Upper lobe of left lung (tissue), 6 donors: Measurements from ENCODE around the gene FLNC. TPM values are rescaled to one million over a fixed set of nuclear protein-coding genes. Genes with fewer than 3 reads are reported as not detected.

Experiments used
- ATAC-seq, 2 donors: fragments of 200-7000 bp; cut with Tn5 transposase; one replicate each; pipeline ENCODE4 v1.9.1; 2022; ENCODE audit warnings: mild to moderate bottlenecking in 2 of 2, moderate library complexity in 2 of 2; ENCODE audit not compliant: low FRiP score in 2 of 2
- DNase-seq, 2 donors: peaks; one replicate each; pipeline ENCODE4 v3.0.0-alpha.2; 2019 to 2020
- H3K27ac ChIP-seq, 4 donors: fragments of 200-600 bp; sonication (generic); one replicate each; pipeline ENCODE4 v1.5.1; 2016 to 2019
- H3K27me3 ChIP-seq, 4 donors: fragments of 200-600 bp; sonication (generic); one replicate each; pipeline ENCODE4 v1.5.1; 2017 to 2019
- H3K36me3 ChIP-seq, 4 donors: fragments of 200-600 bp; sonication (generic); one replicate each; pipeline ENCODE4 v1.5.1; 2016 to 2019
- H3K4me1 ChIP-seq, 4 donors: fragments of 200-600 bp; sonication (generic); one replicate each; pipeline ENCODE4 v1.5.1; 2018 to 2019
- H3K4me3 ChIP-seq, 4 donors: fragments of 200-600 bp; sonication (generic); one replicate each; pipeline ENCODE4 v1.5.1; 2017 to 2019; ENCODE audit warnings: mild to moderate bottlenecking in 2 of 4, moderate library complexity in 1 of 4
- H3K9me3 ChIP-seq, 4 donors: fragments of 200-600 bp; sonication (generic); one replicate each; pipeline ENCODE4 v1.5.1; 2018 to 2019
- EP300 ChIP-seq, 4 donors: sonication (generic); formaldehyde crosslinking; IDR thresholded peaks; one replicate each; pipeline ENCODE4 v1.5.1; 2017; ENCODE audit warnings: antibody characterized with exemption in 4 of 4, control low read depth in 2 of 4
- POLR2A ChIP-seq, 4 donors: fragments of 450-650 bp; IDR thresholded peaks; one replicate each; pipeline ENCODE4 v1.5.1; 2016 to 2017; ENCODE audit warnings: antibody characterized with exemption in 4 of 4, mild to moderate bottlenecking in 2 of 4
- POLR2AphosphoS5 ChIP-seq, 2 donors: sonication (generic); formaldehyde crosslinking; IDR thresholded peaks; one replicate each; pipeline ENCODE4 v1.5.1; 2017; ENCODE audit warnings: antibody characterized with exemption in 2 of 2
- WGBS, 2 donors: methylation state at CpG; one replicate each; pipeline ENCODE4 v1.1.5; 2017 to 2018; 5-methylcytosine and 5-hydroxymethylcytosine counted together
- total RNA-seq, 6 donors: library from RNA; depleted of rRNA in 4 of 6; stranded (reverse); fragments of >200 nt in 4 of 6; gene quantifications; one replicate each; pipeline versions ENCODE4 v1.1.0 to v1.2.1, GENCODE V29; 2016 to 2021
- TF ChIP-seq, protein P1 (sequence below), 6 experiments: fragments of 450-650 bp in 4 of 6; fragments of 200-600 bp in 2 of 6; sonication (generic) in 2 of 6; IDR thresholded peaks; one replicate each; pipeline ENCODE4 v1.5.1; 2016 to 2019; ENCODE audit warnings: antibody characterized with exemption in 6 of 6
- donor health status: DM: no; HTN: no; CAD: no; lungs with moderate emphysema.
- donor health status: DM: no; HTN: yes; CAD: no; lungs with severe emphysema.

Gene FLNC
- total RNA-seq, 6 donors from 2014 or later, result 2.1 to 19.6 (median 4.9) TPM

DNA sequence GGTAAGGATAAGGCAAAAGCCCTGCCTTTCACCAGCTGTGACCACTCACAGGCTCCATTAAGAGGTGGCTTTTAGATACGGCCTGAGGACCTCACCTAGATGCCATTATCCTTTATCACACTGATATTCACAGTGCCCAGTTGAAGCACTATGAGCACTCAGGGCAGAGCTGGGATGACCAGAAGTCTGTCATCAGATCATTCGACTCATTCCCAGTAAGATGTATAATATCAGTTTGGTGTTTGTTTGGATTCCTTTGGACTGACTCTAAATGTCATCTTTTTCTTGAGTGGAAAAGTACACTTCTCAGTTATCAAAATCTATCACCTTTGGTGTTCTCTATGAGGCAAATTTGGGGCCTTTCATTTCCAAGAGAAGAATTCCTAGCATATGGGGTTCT is 19.7 kb upstream of the FLNC start:
- DNase-seq (no peak), ATAC-seq (no peak)
- Histone ChIP-seq H3K4me1 (peaks cover 0 to 5% (median 0%) of the 10 kb centered on the region in 4 donors), H3K4me3 (no peak overlapping the region), H3K9me3 (no peaks in the 10 kb centered on the region), H3K36me3 (no peaks in the 10 kb centered on the region), H3K27ac (no peak overlapping the region), H3K27me3 (no peaks in the 10 kb centered on the region)
- 81 to 93% methylated on average over 2 of the region's 2 CpGs for WGBS, 2 donors
- TF ChIP-seq EP300 (IDR thresholded peaks at IDR 0.05), result no peak
- TF ChIP-seq POLR2AphosphoS5 (IDR thresholded peaks at IDR 0.05), result no peak
- TF ChIP-seq, protein P1, sequence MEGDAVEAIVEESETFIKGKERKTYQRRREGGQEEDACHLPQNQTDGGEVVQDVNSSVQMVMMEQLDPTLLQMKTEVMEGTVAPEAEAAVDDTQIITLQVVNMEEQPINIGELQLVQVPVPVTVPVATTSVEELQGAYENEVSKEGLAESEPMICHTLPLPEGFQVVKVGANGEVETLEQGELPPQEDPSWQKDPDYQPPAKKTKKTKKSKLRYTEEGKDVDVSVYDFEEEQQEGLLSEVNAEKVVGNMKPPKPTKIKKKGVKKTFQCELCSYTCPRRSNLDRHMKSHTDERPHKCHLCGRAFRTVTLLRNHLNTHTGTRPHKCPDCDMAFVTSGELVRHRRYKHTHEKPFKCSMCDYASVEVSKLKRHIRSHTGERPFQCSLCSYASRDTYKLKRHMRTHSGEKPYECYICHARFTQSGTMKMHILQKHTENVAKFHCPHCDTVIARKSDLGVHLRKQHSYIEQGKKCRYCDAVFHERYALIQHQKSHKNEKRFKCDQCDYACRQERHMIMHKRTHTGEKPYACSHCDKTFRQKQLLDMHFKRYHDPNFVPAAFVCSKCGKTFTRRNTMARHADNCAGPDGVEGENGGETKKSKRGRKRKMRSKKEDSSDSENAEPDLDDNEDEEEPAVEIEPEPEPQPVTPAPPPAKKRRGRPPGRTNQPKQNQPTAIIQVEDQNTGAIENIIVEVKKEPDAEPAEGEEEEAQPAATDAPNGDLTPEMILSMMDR (IDR thresholded peaks at IDR 0.05), result no peak
- no peak for TF ChIP-seq POLR2A (IDR thresholded peaks at IDR 0.05)

DNA sequence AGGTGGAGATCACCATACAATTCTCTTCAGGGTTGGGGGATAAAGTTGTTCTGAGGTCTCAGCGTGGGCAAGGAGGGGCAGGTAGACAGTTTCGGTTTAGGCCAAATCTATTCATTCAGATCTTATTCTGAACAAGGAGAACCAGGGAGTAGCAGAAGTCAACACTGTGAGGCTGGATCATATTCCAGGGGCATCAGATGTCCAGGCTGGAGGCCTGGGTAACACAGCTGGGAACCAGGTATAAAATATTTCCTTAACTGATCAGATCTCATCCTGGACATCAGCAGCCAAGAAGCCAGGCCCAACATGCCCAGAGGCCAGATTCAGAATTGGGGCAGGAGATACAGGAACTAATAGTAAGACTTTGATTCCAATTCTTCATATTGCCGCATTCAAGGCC is 19.2 kb upstream of the FLNC start:
- TF ChIP-seq POLR2A (IDR thresholded peaks at IDR 0.05), result no peak
- TF ChIP-seq, protein P1 (IDR thresholded peaks at IDR 0.05), result no peak
- no peak for TF ChIP-seq POLR2AphosphoS5 (IDR thresholded peaks at IDR 0.05)
- no peak for TF ChIP-seq EP300 (IDR thresholded peaks at IDR 0.05)
- Histone ChIP-seq H3K36me3 (no peaks in the 10 kb centered on the region), H3K4me3 (no peak overlapping the region), H3K4me1 (peaks cover 0 to 5% (median 0%) of the 10 kb centered on the region in 4 donors), H3K9me3 (no peaks in the 10 kb centered on the region), H3K27me3 (no peaks in the 10 kb centered on the region), H3K27ac (no peak overlapping the region)
- ATAC-seq (no peak), DNase-seq (no peak)
- WGBS, 2 donors, result 97 to 98% methylated on average over 3 of the region's 3 CpGs

DNA sequence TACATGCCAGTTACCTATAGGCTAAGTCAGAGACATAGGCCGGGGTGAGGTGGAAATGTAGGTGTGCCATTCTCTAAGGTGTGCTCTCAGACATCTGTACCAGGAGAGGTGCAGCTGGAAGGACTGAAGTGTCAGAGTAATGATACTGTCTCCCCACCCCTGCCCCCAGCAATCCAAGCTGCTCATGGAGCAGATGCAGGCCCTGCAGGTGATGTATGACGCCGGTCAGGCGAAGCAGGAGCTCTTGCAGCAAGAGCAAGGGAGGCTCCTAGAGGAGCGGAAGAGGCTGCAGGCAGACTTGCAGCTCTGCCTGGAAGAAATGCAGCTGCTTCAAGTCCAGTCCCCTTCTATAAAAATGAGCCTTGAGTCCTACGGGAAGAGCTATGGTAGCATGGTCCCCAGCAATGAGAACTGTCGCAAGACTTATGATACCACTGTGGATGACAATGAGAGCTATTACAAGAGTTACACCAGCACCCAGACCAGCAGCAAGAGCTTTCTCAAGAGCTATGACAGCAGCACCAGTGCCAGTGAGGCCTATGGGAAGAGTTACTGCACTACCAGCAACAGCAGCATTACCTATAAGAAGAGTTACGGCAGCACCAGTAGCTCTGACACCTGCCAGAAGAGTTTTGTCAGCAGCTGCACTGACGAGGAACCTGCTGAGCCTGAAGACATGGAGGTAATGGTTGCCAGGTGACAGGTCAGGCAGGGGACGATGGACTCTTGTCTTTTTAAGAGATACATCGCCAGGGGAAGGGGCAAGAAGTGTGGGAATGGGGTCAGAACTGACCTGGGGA is 18.4 kb upstream of the FLNC start:
- no peak for TF ChIP-seq EP300 (IDR thresholded peaks at IDR 0.05)
- no peak for TF ChIP-seq POLR2A (IDR thresholded peaks at IDR 0.05)
- no peak for TF ChIP-seq POLR2AphosphoS5 (IDR thresholded peaks at IDR 0.05)
- TF ChIP-seq, protein P1 (IDR thresholded peaks at IDR 0.05), result no peak
- Histone ChIP-seq H3K4me1 (peaks cover 0 to 5% (median 0%) of the 10 kb centered on the region in 4 donors), H3K36me3 (no peaks in the 10 kb centered on the region), H3K4me3 (no peak overlapping the region), H3K9me3 (no peaks in the 10 kb centered on the region), H3K27me3 (no peaks in the 10 kb centered on the region), H3K27ac (no peak overlapping the region)
- 91 to 95% methylated on average over 9 to 10 of the region's 11 CpGs for WGBS, 2 donors
- no peak for ATAC-seq
- no peak for DNase-seq

DNA sequence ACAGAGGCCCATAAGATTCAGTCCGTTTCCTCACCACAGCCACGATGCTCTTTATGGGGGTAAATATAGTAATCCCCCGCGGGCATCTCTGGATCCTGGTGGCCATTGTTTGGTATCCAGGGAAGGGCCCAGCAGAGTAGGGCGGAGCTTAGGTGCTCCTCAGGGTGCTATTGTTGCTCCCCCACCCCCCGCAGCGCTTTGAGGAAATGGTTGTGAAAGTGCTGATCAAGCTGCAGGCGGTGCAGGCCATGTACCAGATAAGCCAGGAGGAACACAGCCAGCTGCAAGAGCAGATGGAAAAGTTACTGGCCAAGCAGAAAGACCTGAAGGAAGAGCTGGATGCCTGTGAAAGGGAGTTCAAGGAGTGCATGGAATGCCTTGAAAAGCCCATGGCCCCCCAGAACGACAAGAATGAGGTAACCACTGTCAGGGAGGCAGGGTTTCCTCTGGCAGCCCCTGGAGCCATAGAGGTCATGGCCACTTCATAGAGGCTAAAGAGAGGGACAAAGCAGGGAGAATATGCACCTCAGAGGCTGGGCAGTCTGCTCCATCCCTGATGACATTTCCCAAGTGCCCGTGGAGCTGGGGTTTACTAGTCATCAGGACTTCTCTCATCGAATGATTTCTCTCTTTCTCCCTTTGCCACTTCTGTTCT is 17.6 kb upstream of the FLNC start:
- TF ChIP-seq POLR2AphosphoS5 (IDR thresholded peaks at IDR 0.05) (no peak), POLR2A (IDR thresholded peaks at IDR 0.05) (no peak), EP300 (IDR thresholded peaks at IDR 0.05) (no peak)
- TF ChIP-seq, protein P1 (IDR thresholded peaks at IDR 0.05), result no peak
- H3K9me3 ChIP-seq, result no peaks in the 10 kb centered on the region
- WGBS, 2 donors, result 43 to 58% methylated on average over 11 of the region's 11 CpGs
- peaks cover 0 to 5% (median 0%) of the 10 kb centered on the region in 4 donors for H3K4me1 ChIP-seq
- no peaks in the 10 kb centered on the region for H3K36me3 ChIP-seq
- no peak for DNase-seq
- no peak overlapping the region for H3K4me3 ChIP-seq
- ATAC-seq, result peak in 1 of 2 donors; percentile 48
- H3K27ac ChIP-seq, result no peak overlapping the region
- no peaks in the 10 kb centered on the region for H3K27me3 ChIP-seq
